GM19467 (cell line): ENCODE data around the gene PLA2G2D.

Experiments used
- ATAC-seq: cut with Tn5 transposase; IDR thresholded peaks from one replicate; pipeline ENCODE4 v1.9.1; 2021; ENCODE audit warnings: mild to moderate bottlenecking, moderate library complexity; ENCODE audit not compliant: unreplicated experiment

Gene PLA2G2D

GRCh38 chr1:20115479-20115878 is 3.9 kb downstream of the PLA2G2D start:
- no peak for ATAC-seq

GRCh38 chr1:20114021-20114648 is 5.2 kb downstream of the PLA2G2D start:
- ATAC-seq: no peak

GRCh38 chr1:20112279-20113000 is 6.9 kb downstream of the PLA2G2D start:
- ATAC-seq: no peak

GRCh38 chr1:20111452-20111851 is 7.9 kb downstream of the PLA2G2D start:
- no peak for ATAC-seq

GRCh38 chr1:20110679-20111078 is 8.7 kb downstream of the PLA2G2D start:
- ATAC-seq: no peak

- no peak for ATAC-seq
Observed at GRCh38 chr1:20109223-20109856, 10.0 kb downstream of the PLA2G2D start.

GRCh38 chr1:20108366-20109123 is 10.8 kb downstream of the PLA2G2D start:
- no peak for ATAC-seq

- ATAC-seq: no peak
Observed at GRCh38 chr1:20107796-20108195, 11.5 kb downstream of the PLA2G2D start.

- no peak for ATAC-seq
Observed at GRCh38 chr1:20107351-20107750, 12.0 kb downstream of the PLA2G2D start.

- no peak for ATAC-seq
Observed at GRCh38 chr1:20105856-20106255, 13.5 kb downstream of the PLA2G2D start.

- no peak for ATAC-seq
Observed at GRCh38 chr1:20102875-20103274, 16.5 kb downstream of the PLA2G2D start.

GRCh38 chr1:20100632-20101355 is 18.5 kb downstream of the PLA2G2D start:
- no peak for ATAC-seq

GRCh38 chr1:20099533-20099932 is 19.8 kb downstream of the PLA2G2D start:
- ATAC-seq: no peak

- ATAC-seq: no peak
Observed at GRCh38 chr1:20096840-20097447, 22.4 kb downstream of the PLA2G2D start.

GRCh38 chr1:20095564-20096434 is 23.5 kb downstream of the PLA2G2D start:
- no peak for ATAC-seq

GRCh38 chr1:20093940-20094391 is 25.4 kb downstream of the PLA2G2D start:
- no peak for ATAC-seq

- no peak for ATAC-seq
Observed at GRCh38 chr1:20093303-20093702, 26.0 kb downstream of the PLA2G2D start.

- no peak for ATAC-seq
Observed at GRCh38 chr1:20090641-20091040, 28.7 kb downstream of the PLA2G2D start.

- ATAC-seq: no peak
Observed at GRCh38 chr1:20090119-20090518, 29.2 kb downstream of the PLA2G2D start.
